AG09309 (cell line): ENCODE measurements around the gene LMTK3.

Experiments
- DNase-seq: peaks from one replicate; pipeline ENCODE4 v3.0.0-alpha.2; 2010; ENCODE audit warnings: low read depth
- H3K4me3 ChIP-seq: 2 replicates; pipeline ENCODE4 v1.5.1; 2011; ENCODE audit warnings: mild to moderate bottlenecking, low read depth, low read length, moderate library complexity; ENCODE audit not compliant: control insufficient read depth
- TF ChIP-seq, protein P1 (sequence below): IDR thresholded peaks from 2 replicates; pipeline ENCODE4 v1.5.1; 2011; ENCODE audit warnings: mild to moderate bottlenecking, low read depth, low read length, inconsistent platforms; ENCODE audit not compliant: insufficient read depth, control insufficient read depth; ENCODE audit errors: missing control alignments

The LMTK3 gene

DNA sequence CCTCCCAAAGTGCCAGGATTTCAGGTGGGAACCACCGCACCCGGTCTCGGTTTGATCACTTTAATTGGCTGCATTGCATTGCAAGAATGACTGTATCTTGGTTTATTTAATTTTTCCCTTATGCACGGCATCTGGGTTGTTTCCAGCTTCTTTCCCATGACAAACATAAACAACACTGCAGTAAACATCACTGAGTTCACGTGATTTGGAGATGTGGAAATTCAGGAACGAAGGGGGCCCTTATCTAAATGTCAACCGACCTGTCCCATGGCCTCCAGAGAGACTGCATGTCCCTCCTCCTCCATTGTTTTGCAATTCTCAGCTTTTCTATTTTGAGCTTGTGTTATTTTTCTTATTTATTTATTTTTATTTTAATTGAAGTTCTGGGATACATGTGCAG is 25.9 kb upstream of the LMTK3 start:
- DNase-seq: no peak
- TF ChIP-seq, protein P1, sequence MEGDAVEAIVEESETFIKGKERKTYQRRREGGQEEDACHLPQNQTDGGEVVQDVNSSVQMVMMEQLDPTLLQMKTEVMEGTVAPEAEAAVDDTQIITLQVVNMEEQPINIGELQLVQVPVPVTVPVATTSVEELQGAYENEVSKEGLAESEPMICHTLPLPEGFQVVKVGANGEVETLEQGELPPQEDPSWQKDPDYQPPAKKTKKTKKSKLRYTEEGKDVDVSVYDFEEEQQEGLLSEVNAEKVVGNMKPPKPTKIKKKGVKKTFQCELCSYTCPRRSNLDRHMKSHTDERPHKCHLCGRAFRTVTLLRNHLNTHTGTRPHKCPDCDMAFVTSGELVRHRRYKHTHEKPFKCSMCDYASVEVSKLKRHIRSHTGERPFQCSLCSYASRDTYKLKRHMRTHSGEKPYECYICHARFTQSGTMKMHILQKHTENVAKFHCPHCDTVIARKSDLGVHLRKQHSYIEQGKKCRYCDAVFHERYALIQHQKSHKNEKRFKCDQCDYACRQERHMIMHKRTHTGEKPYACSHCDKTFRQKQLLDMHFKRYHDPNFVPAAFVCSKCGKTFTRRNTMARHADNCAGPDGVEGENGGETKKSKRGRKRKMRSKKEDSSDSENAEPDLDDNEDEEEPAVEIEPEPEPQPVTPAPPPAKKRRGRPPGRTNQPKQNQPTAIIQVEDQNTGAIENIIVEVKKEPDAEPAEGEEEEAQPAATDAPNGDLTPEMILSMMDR: no peak
- no peak overlapping the region for H3K4me3 ChIP-seq

- H3K4me3 ChIP-seq: no peak overlapping the region
- TF ChIP-seq, protein P1: no peak
- DNase-seq: no peak
Measured at GRCh38 chr19:48533770-48534169, 22.1 kb upstream of the LMTK3 start.

DNA sequence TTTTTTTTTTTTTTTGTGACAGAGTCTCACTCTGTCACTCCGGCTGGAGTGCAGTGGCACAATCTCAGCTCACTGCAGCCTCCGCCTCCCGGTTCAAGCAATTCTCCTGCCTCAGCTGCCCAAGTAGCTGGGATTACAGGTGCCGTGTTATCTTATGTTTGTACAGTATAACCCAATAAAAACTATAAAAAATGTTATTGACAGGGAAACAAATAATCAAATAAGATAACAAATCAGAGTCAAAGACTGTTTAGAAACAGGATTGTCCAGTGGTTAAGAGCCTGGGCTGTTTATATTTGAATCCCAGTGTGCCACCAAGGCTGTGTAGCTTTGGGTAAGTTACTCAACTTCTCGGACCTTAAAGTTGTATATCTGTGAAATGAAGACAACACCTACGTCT is 19.1 kb upstream of the LMTK3 start:
- TF ChIP-seq, protein P1: no peak

DNA sequence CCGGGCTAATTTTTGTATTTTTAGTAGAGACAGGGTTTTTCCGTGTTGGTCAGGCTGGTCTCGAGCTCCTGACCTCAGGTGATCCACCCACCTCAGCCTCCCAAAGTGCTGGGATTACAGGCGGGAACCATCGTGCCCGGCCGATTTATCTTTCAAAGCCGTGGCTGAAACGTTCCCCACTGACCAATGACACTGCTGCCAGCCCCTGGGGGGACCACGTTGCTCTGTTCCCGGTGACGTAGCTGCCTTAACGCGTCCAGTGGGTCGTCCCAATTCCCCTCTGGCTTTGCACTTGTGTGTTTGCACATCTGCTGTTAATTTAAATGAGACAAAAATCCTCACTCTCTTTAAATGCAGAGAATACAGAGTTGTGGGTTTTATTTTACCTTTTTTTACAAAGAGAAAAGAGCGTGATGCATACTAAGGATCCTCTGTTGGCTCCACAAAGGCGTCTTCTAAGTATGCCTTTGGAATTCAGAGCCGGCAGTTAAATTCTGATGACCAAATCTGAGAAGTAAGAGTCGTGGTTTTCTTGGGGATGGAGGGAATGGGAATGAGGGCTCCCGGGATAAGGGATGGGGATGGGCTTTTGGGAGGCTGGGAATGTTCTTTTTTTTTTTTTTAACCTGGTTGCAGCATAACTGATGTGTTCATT is 18.6 kb upstream of the LMTK3 start:
- DNase-seq: no peak
- TF ChIP-seq, protein P1: no peak
- no peak overlapping the region for H3K4me3 ChIP-seq

More for the DNA sequence above, 19.1 kb upstream of the LMTK3 start:
- no peak for DNase-seq
- H3K4me3 ChIP-seq: no peak overlapping the region

GRCh38 chr19:48529156-48529555 is 17.5 kb upstream of the LMTK3 start:
- TF ChIP-seq, protein P1: no peak
- no peak for DNase-seq
- H3K4me3 ChIP-seq: no peak overlapping the region

DNA sequence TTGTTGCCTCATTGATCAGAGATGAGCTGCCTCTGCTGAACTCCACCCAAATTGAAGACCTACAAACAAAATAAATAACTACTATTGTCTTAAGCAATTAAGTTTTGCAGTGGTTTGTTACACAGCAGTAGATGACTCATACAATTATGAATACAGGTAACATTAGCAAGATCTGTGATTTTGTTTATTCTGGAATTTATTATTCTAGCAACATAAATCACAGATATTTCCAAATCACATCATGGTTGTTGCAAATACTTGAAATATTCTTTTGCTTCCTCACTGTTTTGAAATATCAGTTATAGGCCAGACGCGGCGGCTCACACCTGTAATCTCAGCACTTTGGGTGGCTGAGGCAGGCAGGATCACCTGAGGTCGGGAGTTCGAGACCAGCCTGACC is 13.1 kb upstream of the LMTK3 start:
- TF ChIP-seq, protein P1: no peak
- no peak overlapping the region for H3K4me3 ChIP-seq
- DNase-seq: no peak

DNA sequence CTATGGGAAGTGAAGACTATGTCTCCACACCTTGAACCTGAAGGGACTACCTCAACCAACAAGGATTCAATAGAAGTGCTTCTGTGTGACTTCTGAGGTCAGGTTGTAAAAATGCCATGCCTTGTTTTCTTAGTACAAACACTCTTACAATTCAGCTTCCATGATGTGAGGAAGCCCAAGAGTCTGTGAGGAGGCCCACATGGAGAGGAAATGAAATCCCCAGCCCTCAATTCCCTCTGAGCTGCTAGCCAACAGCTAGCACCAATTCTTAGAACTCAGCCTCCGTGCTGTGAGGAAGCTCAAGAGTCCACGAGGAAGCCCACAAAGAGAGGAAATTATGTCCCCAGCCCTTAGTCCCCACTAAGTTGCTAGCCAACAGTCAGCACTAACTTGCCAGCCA is 12.6 kb upstream of the LMTK3 start:
- H3K4me3 ChIP-seq: no peak overlapping the region
- no peak for DNase-seq
- TF ChIP-seq, protein P1: no peak
